Endothelial cell of umbilical vein (primary cell): ENCODE data around the gene ATP6AP2. TPM values are rescaled to one million over a fixed set of nuclear protein-coding genes. Genes with fewer than 3 reads are reported as not detected.

ENCODE experiments used
- BruUV-seq: library from RNA; stranded (reverse); fragments of 400-500 nt; replicated peaks from 2 replicates; lab custom pipeline; 2021; lab: Mats Ljungman, UMichigan
- CTCF ChIA-PET: fragments of 300-600, 350-600 bp; sonication (Branson Sonifier 250); formaldehyde crosslinking; loops from one replicate; lab custom pipeline; 2021; ENCODE audit warnings: antibody characterized with exemption, inconsistent platforms; lab: Charles Lee
- POLR2A ChIA-PET: fragments of 300-600, 350-600 bp; sonication (Branson Sonifier 250); formaldehyde crosslinking; loops from one replicate; lab custom pipeline; 2021; ENCODE audit warnings: antibody characterized with exemption, inconsistent platforms; lab: Charles Lee
- DNase-seq: peaks from one replicate; pipeline ENCODE4 v3.0.0-alpha.2; 2011; ENCODE audit warnings: low read depth, low spot score
- FAIRE-seq: peaks from 2 replicates; lab custom pipeline; 2011; peaks lifted over from hg19 to GRCh38; lab: Jason Lieb, UNC
- H2AFZ ChIP-seq: 2 replicates; pipeline ENCODE4 v1.6.0; 2012; ENCODE audit warnings: low read depth, low read length, control low read depth, inconsistent platforms
- H3K27ac ChIP-seq: 2 replicates; pipeline ENCODE4 v1.5.1; 2011; ENCODE audit warnings: low read depth, mild to moderate bottlenecking, control low read depth, low read length, moderate library complexity; ENCODE audit not compliant: insufficient read depth
- H3K27me3 ChIP-seq, 2 experiments: 2 replicates each; pipeline versions ENCODE4 v1.6.0 to v1.6.1; 2011; ENCODE audit warnings: low read length in 2 of 2, mixed read lengths in 1 of 2; ENCODE audit not compliant: control insufficient read depth in 2 of 2, insufficient read depth in 2 of 2
- H3K36me3 ChIP-seq, 2 experiments: 2 replicates in 1 of 2; 3 replicates in 1 of 2; pipeline ENCODE4 v1.5.1; 2011; ENCODE audit warnings: low read length in 2 of 2, mild to moderate bottlenecking in 1 of 2, moderate library complexity in 1 of 2; ENCODE audit not compliant: control insufficient read depth in 2 of 2, insufficient read depth in 2 of 2; ENCODE audit errors: extremely low read depth in 1 of 2
- H3K4me1 ChIP-seq: 3 replicates; pipeline ENCODE4 v1.5.1; 2011; ENCODE audit warnings: mild to moderate bottlenecking, low read length; ENCODE audit not compliant: control insufficient read depth, insufficient read depth; ENCODE audit errors: extremely low read depth
- H3K4me2 ChIP-seq: 2 replicates; pipeline ENCODE4 v1.6.1; 2011; ENCODE audit warnings: low read length, control low read depth, mixed read lengths; ENCODE audit not compliant: insufficient read depth
- H3K4me3 ChIP-seq, 3 experiments: fragments of 200-600 bp in 1 of 3; sonication (generic), shearing (Covaris generic) in 1 of 3; replicated peaks in 1 of 3; 2 replicates each; pipeline ENCODE4 v1.5.1; 2011 to 2016; ENCODE audit warnings: control low read depth in 3 of 3, low read length in 3 of 3, mild to moderate bottlenecking in 2 of 3, inconsistent platforms in 1 of 3, low read depth in 1 of 3, moderate library complexity in 1 of 3; ENCODE audit not compliant: insufficient read depth in 1 of 3
- H3K79me2 ChIP-seq: 2 replicates; pipeline ENCODE4 v1.6.0; 2012; ENCODE audit warnings: low read length, inconsistent platforms; ENCODE audit not compliant: control insufficient read depth, insufficient read depth
- H3K9ac ChIP-seq: replicated peaks from 2 replicates; pipeline ENCODE3; 2011; ENCODE audit warnings: low read length, control low read depth; ENCODE audit not compliant: insufficient read depth; ENCODE audit errors: extremely low read depth
- H3K9me1 ChIP-seq: replicated peaks from 3 replicates; pipeline ENCODE4 v1.6.0; 2011; ENCODE audit warnings: mild to moderate bottlenecking, low read length; ENCODE audit not compliant: control insufficient read depth, insufficient read depth; ENCODE audit errors: extremely low read depth
- H3K9me3 ChIP-seq: replicated peaks from 2 replicates; pipeline ENCODE4 v1.5.1; 2012; ENCODE audit warnings: low read length, inconsistent platforms; ENCODE audit not compliant: control insufficient read depth, insufficient read depth
- H4K20me1 ChIP-seq: replicated peaks from 2 replicates; pipeline ENCODE3; 2011; ENCODE audit warnings: mild to moderate bottlenecking, low read length; ENCODE audit not compliant: control insufficient read depth, insufficient read depth; ENCODE audit errors: extremely low read depth
- EZH2 ChIP-seq: IDR thresholded peaks from 2 replicates; pipeline ENCODE4 v1.6.1; 2012; ENCODE audit warnings: borderline replicate concordance, low read depth, mild to moderate bottlenecking, moderate library complexity, low read length, inconsistent platforms; ENCODE audit not compliant: severe bottlenecking
- FOS ChIP-seq: IDR thresholded peaks from 2 replicates; pipeline ENCODE4 v1.6.1; 2011; ENCODE audit warnings: mild to moderate bottlenecking, low read length, moderate library complexity, borderline replicate concordance; ENCODE audit not compliant: insufficient read depth
- GATA2 ChIP-seq: IDR thresholded peaks from 2 replicates; pipeline ENCODE4 v1.7.0; 2011; ENCODE audit warnings: low read depth, mild to moderate bottlenecking, moderate library complexity, mixed read lengths, low read length; ENCODE audit not compliant: insufficient read length, insufficient read depth
- JUN ChIP-seq: IDR thresholded peaks from 2 replicates; pipeline ENCODE4 v1.6.1; 2011; ENCODE audit warnings: borderline replicate concordance, low read depth; ENCODE audit not compliant: insufficient read length, insufficient read depth
- MAX ChIP-seq: IDR thresholded peaks from 2 replicates; pipeline ENCODE4 v1.6.1; 2011; ENCODE audit not compliant: insufficient read depth, insufficient read length
- MYC ChIP-seq: IDR thresholded peaks from one replicate; pipeline ENCODE4 v1.6.1; 2011; ENCODE audit warnings: mild to moderate bottlenecking, low read depth, low read length
- POLR2A ChIP-seq: IDR thresholded peaks from 2 replicates; pipeline ENCODE4 v1.6.1; 2012; ENCODE audit warnings: low read depth, mild to moderate bottlenecking, control low read depth, low read length
- POLR2AphosphoS5 ChIP-seq: IDR thresholded peaks from 2 replicates; pipeline ENCODE4 v1.6.1; 2012; ENCODE audit warnings: low read depth, mild to moderate bottlenecking, control low read depth, low read length, moderate library complexity; ENCODE audit not compliant: insufficient read depth
- dilution Hi-C: fragments of 300-500 bp; cut with MboI; formaldehyde crosslinking; loops from one replicate; pipeline ENCODE4 v1.15.0; 2019; ENCODE audit warnings: low sequenced_read_pairs; ENCODE audit not compliant: extremely low pct_ligation_motif_present
- intact Hi-C: fragments of 100-400 bp; cut with micrococcal nuclease; formaldehyde crosslinking; loops from one replicate; pipeline ENCODE4 v1.10.0; 2022
- polyA plus RNA-seq, 4 experiments: library from polyadenylated mRNA; depleted of rRNA in 3 of 4; stranded (reverse) in 3 of 4; unstranded in 1 of 4; fragments of >200 nt; gene quantifications; 2 replicates each; pipeline versions ENCODE4 v1.2.1 to v1.2.3, GENCODE V29; 2011 to 2012; ENCODE audit warnings: missing spikeins in 1 of 4
- total RNA-seq: library from RNA; stranded (reverse); gene quantifications from 2 replicates; pipeline ENCODE4 v1.2.3, GENCODE V29; 2021
- TF ChIP-seq, protein P1 (sequence below), 2 donors: IDR thresholded peaks; 1 replicate in 1 of 2; 2 replicates in 1 of 2; pipeline ENCODE4 v1.5.1; 2011; ENCODE audit warnings: low read length in 2 of 2, mild to moderate bottlenecking in 2 of 2, moderate library complexity in 2 of 2, control low read depth in 1 of 2, inconsistent platforms in 1 of 2, low read depth in 1 of 2; ENCODE audit not compliant: insufficient read depth in 1 of 2; ENCODE audit errors: extremely low read depth in 1 of 2

ATP6AP2 gene
- total and polyA plus RNA-seq, 2 donors (not counting 3 experiments of a cell fraction or from before 2014, with no cell fraction given), result 84.6 to 95.9 TPM

GRCh38 chrX:40607381-40607780, 26.6 kb downstream of the ATP6AP2 start:
- FAIRE-seq (no peak), DNase-seq (no peak)
- no peaks in the 10 kb centered on the region for H3K79me2 ChIP-seq
- H3K9ac ChIP-seq, result no peak overlapping the region
- H4K20me1 ChIP-seq, result no peaks in the 10 kb centered on the region
- H3K9me3 ChIP-seq, result no peaks in the 10 kb centered on the region
- H3K36me3 ChIP-seq, result no peaks in the 10 kb centered on the region
- BruUV-seq, result no TSS peak
- no peaks in the 10 kb centered on the region for H3K4me1 ChIP-seq
- H3K9me1 ChIP-seq, result no peaks in the 10 kb centered on the region
- ChIA-PET POLR2A (no interaction called here), CTCF (no interaction called here)
- H3K27ac ChIP-seq, result no peak overlapping the region
- dilution Hi-C loops (no loop called here), intact Hi-C loops (no loop called here)
- H3K4me3 ChIP-seq, result no peak overlapping the region
- H3K4me2 ChIP-seq, result no peak overlapping the region
- no peaks in the 10 kb centered on the region for H3K27me3 ChIP-seq
- no peak for TF ChIP-seq MAX
- TF ChIP-seq FOS, result no peak
- no peak for TF ChIP-seq EZH2
- TF ChIP-seq GATA2, result no peak
- TF ChIP-seq MYC, result no peak
- no peak for TF ChIP-seq JUN
- TF ChIP-seq POLR2A, result no peak
- TF ChIP-seq, protein P1, sequence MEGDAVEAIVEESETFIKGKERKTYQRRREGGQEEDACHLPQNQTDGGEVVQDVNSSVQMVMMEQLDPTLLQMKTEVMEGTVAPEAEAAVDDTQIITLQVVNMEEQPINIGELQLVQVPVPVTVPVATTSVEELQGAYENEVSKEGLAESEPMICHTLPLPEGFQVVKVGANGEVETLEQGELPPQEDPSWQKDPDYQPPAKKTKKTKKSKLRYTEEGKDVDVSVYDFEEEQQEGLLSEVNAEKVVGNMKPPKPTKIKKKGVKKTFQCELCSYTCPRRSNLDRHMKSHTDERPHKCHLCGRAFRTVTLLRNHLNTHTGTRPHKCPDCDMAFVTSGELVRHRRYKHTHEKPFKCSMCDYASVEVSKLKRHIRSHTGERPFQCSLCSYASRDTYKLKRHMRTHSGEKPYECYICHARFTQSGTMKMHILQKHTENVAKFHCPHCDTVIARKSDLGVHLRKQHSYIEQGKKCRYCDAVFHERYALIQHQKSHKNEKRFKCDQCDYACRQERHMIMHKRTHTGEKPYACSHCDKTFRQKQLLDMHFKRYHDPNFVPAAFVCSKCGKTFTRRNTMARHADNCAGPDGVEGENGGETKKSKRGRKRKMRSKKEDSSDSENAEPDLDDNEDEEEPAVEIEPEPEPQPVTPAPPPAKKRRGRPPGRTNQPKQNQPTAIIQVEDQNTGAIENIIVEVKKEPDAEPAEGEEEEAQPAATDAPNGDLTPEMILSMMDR (IDR thresholded peaks at IDR 0.05; ENCODE audit: extremely low read depth in 1 of 2, insufficient read depth in 1 of 2, low read depth in 1 of 2, low read length in 2 of 2), result no peak
- no peak for TF ChIP-seq POLR2AphosphoS5
- H2AFZ ChIP-seq, result no peak overlapping the region
